GM12878 (cell line): ENCODE measurements around the gene AP4B1. TPM values are rescaled to one million over a fixed set of nuclear protein-coding genes. Genes with fewer than 3 reads are reported as not detected.

Experiments
- ATAC-seq: fragments of 200-7000 bp; cut with Tn5 transposase; 3 replicates; pipeline ENCODE4 v1.9.1; 2020; ENCODE audit warnings: mild to moderate bottlenecking, moderate library complexity
- BruUV-seq: library from RNA; stranded (reverse); fragments of 400-500 nt; replicated peaks from 2 replicates; lab custom pipeline; 2021; lab: Mats Ljungman, UMichigan
- CTCF ChIA-PET: fragments of 300-600 bp; sonication (Branson Sonifier 250); formaldehyde crosslinking; extraction: SDS; loops from one replicate; lab custom pipeline; 2021; ENCODE audit warnings: inconsistent platforms; lab: Yijun Ruan, JAX
- POLR2A ChIA-PET: fragments of 350-600 bp; formaldehyde crosslinking; extraction: SDS; loops from one replicate; lab custom pipeline; 2021; ENCODE audit warnings: inconsistent platforms; lab: Charles Lee
- RAD21 ChIA-PET: fragments of 300-600 bp; sonication (Branson Sonifier 250); formaldehyde crosslinking; loops from one replicate; lab custom pipeline; 2023; ENCODE audit warnings: antibody characterized with exemption; ENCODE audit not compliant: unreplicated experiment; lab: Charles Lee
- SMC1A ChIA-PET: fragments of 300-600 bp; sonication (Branson Sonifier 250); formaldehyde crosslinking; loops from one replicate; lab custom pipeline; 2023; ENCODE audit not compliant: unreplicated experiment, uncharacterized antibody; lab: Charles Lee
- DNase-seq: peaks from one replicate; pipeline ENCODE4 v3.0.0-alpha.2; 2011; ENCODE audit warnings: low read depth, low spot score
- FAIRE-seq: peaks from 3 replicates; lab custom pipeline; 2011; peaks lifted over from hg19 to GRCh38; lab: Jason Lieb, UNC
- H2AFZ ChIP-seq: 2 replicates; pipeline ENCODE4 v1.6.0; 2011; ENCODE audit warnings: low read depth, low read length, control low read depth; ENCODE audit not compliant: control insufficient read depth
- H3K27ac ChIP-seq: 2 replicates; pipeline ENCODE4 v1.5.1; 2011; ENCODE audit warnings: control low read depth; ENCODE audit not compliant: control insufficient read depth, insufficient read depth
- H3K27me3 ChIP-seq, 2 experiments: replicated peaks in 1 of 2; 2 replicates each; pipeline versions ENCODE4 v1.6.0 to v1.6.1; 2011; ENCODE audit warnings: low read length in 1 of 2; ENCODE audit not compliant: control insufficient read depth in 2 of 2, insufficient read depth in 2 of 2
- H3K36me3 ChIP-seq, 2 experiments: 2 replicates each; pipeline ENCODE4 v1.5.1; 2011; ENCODE audit warnings: low read length in 1 of 2; ENCODE audit not compliant: control insufficient read depth in 2 of 2, insufficient read depth in 2 of 2
- H3K4me1 ChIP-seq: 2 replicates; pipeline ENCODE4 v1.6.1; 2011; ENCODE audit warnings: mild to moderate bottlenecking, low read length, moderate library complexity, mixed read lengths; ENCODE audit not compliant: control insufficient read depth, insufficient read depth
- H3K4me2 ChIP-seq: 2 replicates; pipeline ENCODE4 v1.6.0; 2011; ENCODE audit warnings: control low read depth; ENCODE audit not compliant: control insufficient read depth, insufficient read depth
- H3K4me3 ChIP-seq: fragments of 200-600 bp; sonication (generic); 2 replicates; pipeline ENCODE4 v1.5.1; 2016
- H3K79me2 ChIP-seq: 2 replicates; pipeline ENCODE4 v1.6.0; 2011; ENCODE audit warnings: low read length; ENCODE audit not compliant: control insufficient read depth, insufficient read depth
- H3K9ac ChIP-seq: 2 replicates; pipeline ENCODE4 v1.8.0; 2011; ENCODE audit warnings: low read length, control low read depth, mixed read lengths; ENCODE audit not compliant: control insufficient read depth, insufficient read depth
- H3K9me3 ChIP-seq: replicated peaks from 3 replicates; pipeline ENCODE4 v1.5.1; 2011; ENCODE audit warnings: mild to moderate bottlenecking, low read length; ENCODE audit not compliant: control insufficient read depth, insufficient read depth
- H4K20me1 ChIP-seq: 2 replicates; pipeline ENCODE4 v1.6.0; 2011; ENCODE audit not compliant: control insufficient read depth, insufficient read depth
- ASH2L ChIP-seq: fragments of 300-600, 200-600 bp; sonication (generic); IDR thresholded peaks from 2 replicates; pipeline ENCODE4 v1.6.1; 2017; ENCODE audit warnings: low read depth, mild to moderate bottlenecking, borderline replicate concordance
- ATF7 ChIP-seq: fragments of 450-650 bp; IDR thresholded peaks from 2 replicates; pipeline ENCODE4 v1.6.1; 2016; ENCODE audit warnings: low read depth, mild to moderate bottlenecking
- BRCA1 ChIP-seq: IDR thresholded peaks from 2 replicates; pipeline ENCODE4 v1.6.1; 2011; ENCODE audit warnings: low read depth, low read length, improper control_type of control experiment
- CBFB ChIP-seq: IDR thresholded peaks from 2 replicates; pipeline ENCODE4 v1.6.1; 2016; ENCODE audit warnings: antibody characterized with exemption, low read depth
- CHD2 ChIP-seq: IDR thresholded peaks from 2 replicates; pipeline ENCODE4 v1.6.1; 2011; ENCODE audit warnings: low read depth, low read length, improper control_type of control experiment, borderline replicate concordance
- CHD4 ChIP-seq: fragments of 200-600 bp; sonication (generic); IDR thresholded peaks from 2 replicates; pipeline ENCODE4 v1.6.1; 2016; ENCODE audit warnings: mild to moderate bottlenecking
- MEF2B ChIP-seq: fragments of 450-650 bp; IDR thresholded peaks from 2 replicates; pipeline ENCODE4 v1.6.1; 2018; ENCODE audit warnings: mild to moderate bottlenecking, moderate library complexity; ENCODE audit not compliant: partially characterized antibody, poor library complexity, severe bottlenecking
- NFIC ChIP-seq: IDR thresholded peaks from 2 replicates; pipeline ENCODE4 v1.6.1; 2012; ENCODE audit warnings: low read depth, mild to moderate bottlenecking, inconsistent platforms, low read length, moderate library complexity
- RUNX3 ChIP-seq: IDR thresholded peaks from 2 replicates; pipeline ENCODE4 v1.6.1; 2012; ENCODE audit warnings: low read length, inconsistent platforms
- SPI1 ChIP-seq: IDR thresholded peaks from 2 replicates; pipeline ENCODE4 v1.6.1; 2011; ENCODE audit warnings: low read depth, mild to moderate bottlenecking, low read length, moderate library complexity, borderline replicate concordance; ENCODE audit not compliant: insufficient read depth
- STAT3 ChIP-seq: IDR thresholded peaks from 2 replicates; pipeline ENCODE4 v1.6.1; 2011; ENCODE audit warnings: low read depth, low read length, improper control_type of control experiment
- SUPT20H ChIP-seq: IDR thresholded peaks from 2 replicates; pipeline ENCODE4 v1.6.1; 2011; ENCODE audit warnings: low read depth, mild to moderate bottlenecking, low read length, moderate library complexity, borderline replicate concordance; ENCODE audit not compliant: control insufficient read depth
- TAF1 ChIP-seq: IDR thresholded peaks from 2 replicates; pipeline ENCODE4 v1.6.1; 2011; ENCODE audit warnings: mild to moderate bottlenecking, low read depth, low read length, borderline replicate concordance
- TBL1XR1 ChIP-seq: IDR thresholded peaks from 2 replicates; pipeline ENCODE4 v1.6.1; 2012; ENCODE audit warnings: low read depth, low read length, improper control_type of control experiment
- WGBS: methylation state at CpG from one replicate; pipeline ENCODE4 v1.1.6; 2016; ENCODE audit warnings: low lambda C conversion rate; ENCODE audit not compliant: insufficient replicate concordance, insufficient coverage; ENCODE audit errors: missing lambda C conversion rate; 5-methylcytosine and 5-hydroxymethylcytosine counted together
- in situ Hi-C: fragments of 300-500 bp; cut with MboI; formaldehyde crosslinking; loops from 9 replicates; pipeline ENCODE4 v1.14.3; 2018; ENCODE audit warnings: mixed read lengths
- intact Hi-C: fragments of 100-400 bp; cut with micrococcal nuclease; formaldehyde crosslinking; loops from one replicate; pipeline ENCODE4 v1.14.2; 2022; ENCODE audit not compliant: unreplicated experiment
- polyA plus RNA-seq, 11 experiments: library from polyadenylated mRNA; depleted of rRNA in 4 of 11; unstranded in 6 of 11; stranded (reverse) in 5 of 11; fragments of >200 nt; fragmentation: Nextera tagmentation in 4 of 11; fragmentation: Illumina TruSeq in 1 of 11; extraction: Ambion mirVana in 4 of 11; extraction: Trizol in 1 of 11; gene quantifications; 1 replicate in 1 of 11; 2 replicates in 10 of 11; pipeline versions ENCODE4 v1.2.1 to v1.2.3, GENCODE V29; 2011 to 2016; ENCODE audit warnings: inconsistent platforms in 2 of 11, missing spikeins in 2 of 11, low read depth in 1 of 11
- total RNA-seq, 4 experiments: library from RNA; depleted of rRNA in 3 of 4; stranded (reverse); fragments of >200 nt in 3 of 4; fragmentation: Illumina TruSeq in 1 of 4; extraction: Trizol in 1 of 4; gene quantifications; 2 replicates each; pipeline versions ENCODE4 v1.2.1 to v1.2.3, GENCODE V29; 2013 to 2021
- TF ChIP-seq, protein P1 (sequence below): IDR thresholded peaks from 2 replicates; pipeline ENCODE4 v1.6.1; 2012; ENCODE audit warnings: low read length, inconsistent platforms
- TF ChIP-seq, protein P2 (sequence below): IDR thresholded peaks from 2 replicates; pipeline ENCODE4 v1.6.1; 2011; ENCODE audit warnings: borderline replicate concordance, low read depth, mild to moderate bottlenecking, moderate library complexity, mixed read lengths, low read length; ENCODE audit not compliant: insufficient read depth; ENCODE audit errors: extremely low read length
- TF ChIP-seq, protein P3 (sequence below): fragments of 450-650 bp; formaldehyde crosslinking; IDR thresholded peaks from 2 replicates; pipeline ENCODE4 v1.4.0; 2022; ENCODE audit warnings: mild to moderate bottlenecking, moderate library complexity

Gene AP4B1
- total and polyA plus RNA-seq, 10 of the 15 experiments (the other 5 are each of a cell fraction or from before 2014, with no cell fraction given): 27.2 to 61.0 (median 33.0) TPM

DNA sequence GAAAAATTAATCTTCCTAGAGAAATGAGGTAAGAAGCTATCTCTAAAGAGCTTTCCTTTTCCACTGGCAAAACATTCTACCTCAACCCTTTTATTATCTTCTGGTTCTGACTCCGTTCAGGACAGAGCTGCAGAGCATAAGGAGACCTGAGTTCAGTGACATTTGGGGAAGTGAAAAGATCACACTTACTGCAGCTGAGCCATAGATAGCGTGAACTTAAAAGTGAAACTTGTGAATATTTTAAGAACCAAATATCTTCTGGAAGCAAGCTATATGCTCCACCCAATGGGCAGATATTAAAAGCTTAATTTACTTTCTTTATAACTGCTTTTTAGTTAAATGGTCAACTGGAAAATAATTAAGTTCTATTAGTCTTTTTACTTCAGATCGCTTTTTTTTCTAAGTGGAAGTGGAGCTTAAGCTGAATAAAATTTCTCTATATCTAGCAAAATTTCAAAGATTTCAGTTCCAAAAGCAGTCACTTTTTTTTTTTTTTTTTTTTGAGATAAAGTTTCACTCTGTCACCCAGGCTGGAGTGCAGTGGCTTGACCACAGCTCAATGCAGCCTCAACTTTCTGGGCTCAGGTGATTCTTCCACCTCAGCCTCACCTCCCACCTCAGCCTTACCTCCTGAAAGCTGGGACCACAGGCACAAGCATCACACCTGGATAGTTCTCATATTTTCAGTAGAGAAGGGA lies 45.0 kb downstream of the AP4B1 start:
- WGBS: 0% methylated on average over 3 of the region's 3 CpGs
- H3K79me2 ChIP-seq: peaks cover 26% of the 10 kb centered on the region
- H4K20me1 ChIP-seq: no peaks in the 10 kb centered on the region
- peaks cover 50% of the 10 kb centered on the region for H3K4me1 ChIP-seq
- peak; percentile 91 for ATAC-seq
- CTCF ChIA-PET: interaction anchor here (0.8 to 6.1 kb wide), 18 partner anchors 9 to 423 kb away, joined by 3 to 66 read pairs (median 6); partner anchors contain the start of genes AP4B1, DCLRE1B, HIPK1 and PHTF1
- H3K27ac ChIP-seq: peak overlapping the region; percentile 84
- POLR2A ChIA-PET: interaction anchor here (0.8 to 8.0 kb wide), 12 partner anchors 10 to 100 kb away, joined by 3 to 111 read pairs (median 8); partner anchors contain the start of genes AP4B1, DCLRE1B, HIPK1 and PHTF1
- peak overlapping the region; percentile 43; the same call in 1 of the 2 replicates for H3K9ac ChIP-seq
- peak overlapping the region; percentile 51 for H3K4me3 ChIP-seq
- peak; percentile 61 for FAIRE-seq
- no peaks in the 10 kb centered on the region for H3K9me3 ChIP-seq
- intact Hi-C loops: loop anchor here (1.0 to 5.0 kb wide), 3 partner anchors 12 to 83 kb away; partner anchors contain the start of genes AP4B1, DCLRE1B and PTPN22
- peak; percentile 87 for DNase-seq
- peaks cover 0 to 11% of the 10 kb centered on the region in 2 experiments; a peak in 2 of 4 replicates for H3K36me3 ChIP-seq
- in situ Hi-C loops: no loop called here
- SMC1A ChIA-PET: interaction anchor here (0.6 to 17.4 kb wide), 34 partner anchors 9 to 592 kb away, joined by 3 to 396 read pairs (median 6); partner anchors contain the start of genes AP4B1, BCL2L15, DCLRE1B and HIPK1
- H3K4me2 ChIP-seq: peak overlapping the region; percentile 95
- no TSS peak for BruUV-seq
- no peaks in the 10 kb centered on the region for H3K27me3 ChIP-seq
- RAD21 ChIA-PET: interaction anchor here (0.6 to 7.1 kb wide), 19 partner anchors 8 to 106 kb away, joined by 3 to 189 read pairs (median 8); partner anchors contain the start of genes AP4B1, DCLRE1B, HIPK1 and RSBN1
- no peak overlapping the region for H2AFZ ChIP-seq
- TF ChIP-seq CHD2 (0 out of 2 replicates have a peak, but pooled peaks have one; percentile 29), TBL1XR1 (peak; percentile 74; the same call in 1 of the 2 replicates), BRCA1 (no peak), CHD4 (no peak), TAF1 (peak; percentile 31; the same call in 1 of the 2 replicates), ATF7 (peak; percentile 63), ASH2L (no peak), SPI1 (peak; percentile 99), NFIC (peak; percentile 80), SUPT20H (no peak), RUNX3 (peak; percentile 71), STAT3 (no peak), CBFB (no peak), MEF2B (peak; percentile 85)
- TF ChIP-seq, protein P1, sequence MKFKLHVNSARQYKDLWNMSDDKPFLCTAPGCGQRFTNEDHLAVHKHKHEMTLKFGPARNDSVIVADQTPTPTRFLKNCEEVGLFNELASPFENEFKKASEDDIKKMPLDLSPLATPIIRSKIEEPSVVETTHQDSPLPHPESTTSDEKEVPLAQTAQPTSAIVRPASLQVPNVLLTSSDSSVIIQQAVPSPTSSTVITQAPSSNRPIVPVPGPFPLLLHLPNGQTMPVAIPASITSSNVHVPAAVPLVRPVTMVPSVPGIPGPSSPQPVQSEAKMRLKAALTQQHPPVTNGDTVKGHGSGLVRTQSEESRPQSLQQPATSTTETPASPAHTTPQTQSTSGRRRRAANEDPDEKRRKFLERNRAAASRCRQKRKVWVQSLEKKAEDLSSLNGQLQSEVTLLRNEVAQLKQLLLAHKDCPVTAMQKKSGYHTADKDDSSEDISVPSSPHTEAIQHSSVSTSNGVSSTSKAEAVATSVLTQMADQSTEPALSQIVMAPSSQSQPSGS: peak; percentile 46
- TF ChIP-seq, protein P2, sequence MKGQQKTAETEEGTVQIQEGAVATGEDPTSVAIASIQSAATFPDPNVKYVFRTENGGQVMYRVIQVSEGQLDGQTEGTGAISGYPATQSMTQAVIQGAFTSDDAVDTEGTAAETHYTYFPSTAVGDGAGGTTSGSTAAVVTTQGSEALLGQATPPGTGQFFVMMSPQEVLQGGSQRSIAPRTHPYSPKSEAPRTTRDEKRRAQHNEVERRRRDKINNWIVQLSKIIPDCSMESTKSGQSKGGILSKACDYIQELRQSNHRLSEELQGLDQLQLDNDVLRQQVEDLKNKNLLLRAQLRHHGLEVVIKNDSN: no peak
- TF ChIP-seq, protein P3, sequence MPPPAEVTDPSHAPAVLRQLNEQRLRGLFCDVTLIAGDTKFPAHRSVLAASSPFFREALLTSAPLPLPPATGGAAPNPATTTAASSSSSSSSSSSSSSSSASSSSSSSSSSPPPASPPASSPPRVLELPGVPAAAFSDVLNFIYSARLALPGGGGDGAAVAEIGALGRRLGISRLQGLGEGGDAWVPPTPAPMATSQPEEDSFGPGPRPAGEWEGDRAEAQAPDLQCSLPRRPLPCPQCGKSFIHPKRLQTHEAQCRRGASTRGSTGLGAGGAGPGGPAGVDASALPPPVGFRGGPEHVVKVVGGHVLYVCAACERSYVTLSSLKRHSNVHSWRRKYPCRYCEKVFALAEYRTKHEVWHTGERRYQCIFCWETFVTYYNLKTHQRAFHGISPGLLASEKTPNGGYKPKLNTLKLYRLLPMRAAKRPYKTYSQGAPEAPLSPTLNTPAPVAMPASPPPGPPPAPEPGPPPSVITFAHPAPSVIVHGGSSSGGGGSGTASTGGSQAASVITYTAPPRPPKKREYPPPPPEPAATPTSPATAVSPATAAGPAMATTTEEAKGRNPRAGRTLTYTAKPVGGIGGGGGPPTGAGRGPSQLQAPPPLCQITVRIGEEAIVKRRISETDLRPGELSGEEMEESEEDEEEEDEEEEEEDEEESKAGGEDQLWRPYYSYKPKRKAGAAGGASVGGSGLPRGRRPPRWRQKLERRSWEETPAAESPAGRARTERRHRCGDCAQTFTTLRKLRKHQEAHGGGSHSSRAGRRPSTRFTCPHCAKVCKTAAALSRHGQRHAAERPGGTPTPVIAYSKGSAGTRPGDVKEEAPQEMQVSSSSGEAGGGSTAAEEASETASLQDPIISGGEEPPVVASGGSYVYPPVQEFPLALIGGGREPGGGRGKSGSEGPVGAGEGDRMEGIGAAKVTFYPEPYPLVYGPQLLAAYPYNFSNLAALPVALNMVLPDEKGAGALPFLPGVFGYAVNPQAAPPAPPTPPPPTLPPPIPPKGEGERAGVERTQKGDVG (CRISPR knock-in tag): no peak
